HCT116 (cell line): ENCODE measurements around the gene ST6GAL2. TPM values are rescaled to one million over a fixed set of nuclear protein-coding genes. Genes with fewer than 3 reads are reported as not detected.

Source experiments
- ATAC-seq: fragments of 200-7000 bp; cut with Tn5 transposase; 2 replicates; pipeline ENCODE4 v1.9.1; 2020; ENCODE audit warnings: mild to moderate bottlenecking, moderate library complexity
- BruUV-seq: library from RNA; stranded (reverse); fragments of 400-500 nt; replicated peaks from 2 replicates; lab custom pipeline; 2021; lab: Mats Ljungman, UMichigan
- CTCF ChIA-PET: fragments of 300-600 bp; sonication (Branson Sonifier 250); formaldehyde crosslinking; loops from one replicate; lab custom pipeline; 2021; ENCODE audit warnings: antibody characterized with exemption; lab: Charles Lee
- POLR2A ChIA-PET: fragments of 300-600, 350-600 bp; sonication (Branson Sonifier 250); formaldehyde crosslinking; loops from one replicate; lab custom pipeline; 2021; ENCODE audit warnings: antibody characterized with exemption; lab: Charles Lee
- RAD21 ChIA-PET, 2 experiments: fragments of 300-600 bp; sonication (Branson Sonifier 250); formaldehyde crosslinking; loops; one replicate each; lab custom pipeline; 2023; ENCODE audit warnings: low total read pairs in 2 of 2; ENCODE audit not compliant: uncharacterized antibody in 2 of 2, unreplicated experiment in 2 of 2, low non-redundant PET in 1 of 2; lab: Charles Lee
- DNase-seq: peaks from one replicate; pipeline ENCODE4 v3.0.0-alpha.2; 2010; ENCODE audit warnings: low read depth, low spot score
- H2AFZ ChIP-seq: fragments of 200-600 bp; shearing (Covaris generic), sonication (generic); 2 replicates; pipeline ENCODE4 v1.6.1; 2017; ENCODE audit warnings: low read depth, mixed run types, mixed read lengths, antibody characterized with exemption, low read length; ENCODE audit not compliant: poor library complexity, severe bottlenecking
- H3K27ac ChIP-seq: 2 replicates; pipeline ENCODE4 v1.5.1; 2012; ENCODE audit warnings: low read depth, low read length
- H3K27me3 ChIP-seq: fragments of 200-600 bp; sonication (generic); 2 replicates; pipeline ENCODE4 v1.6.1; 2016; ENCODE audit warnings: mixed run types, low read length, mixed read lengths; ENCODE audit not compliant: insufficient read depth
- H3K36me3 ChIP-seq, 2 experiments: fragments of 200-500 bp in 1 of 2; fragments of 200-600 bp in 1 of 2; sonication (Bioruptor generic) in 1 of 2; sonication (generic) in 1 of 2; 2 replicates each; pipeline versions ENCODE4 v1.5.1 to v1.6.1; 2014 to 2016; ENCODE audit warnings: low read length in 2 of 2, inconsistent platforms in 1 of 2, mixed read lengths in 1 of 2, mixed run types in 1 of 2; ENCODE audit not compliant: insufficient read depth in 2 of 2, control insufficient read depth in 1 of 2
- H3K4me1 ChIP-seq, 2 experiments: fragments of 200-600 bp in 1 of 2; sonication (generic) in 1 of 2; 2 replicates each; pipeline versions ENCODE4 v1.5.1 to v1.6.1; 2012 to 2017; ENCODE audit warnings: low read length in 2 of 2, inconsistent platforms in 1 of 2, mild to moderate bottlenecking in 1 of 2, mixed read lengths in 1 of 2, mixed run types in 1 of 2, moderate library complexity in 1 of 2; ENCODE audit not compliant: insufficient read depth in 2 of 2, control insufficient read depth in 1 of 2
- H3K4me2 ChIP-seq: fragments of 200-600 bp; sonication (generic); 2 replicates; pipeline ENCODE4 v1.6.1; 2017; ENCODE audit warnings: mixed run types, low read length, mixed read lengths
- H3K4me3 ChIP-seq, 2 experiments: fragments of 200-600 bp in 1 of 2; sonication (generic) in 1 of 2; replicated peaks in 1 of 2; 2 replicates each; pipeline ENCODE4 v1.5.1; 2011 to 2016; ENCODE audit warnings: low read length in 2 of 2, control low read depth in 1 of 2, low read depth in 1 of 2, mild to moderate bottlenecking in 1 of 2, mixed read lengths in 1 of 2, mixed run types in 1 of 2
- H3K79me2 ChIP-seq: fragments of 200-600 bp; sonication (generic); 2 replicates; pipeline ENCODE4 v1.6.1; 2017; ENCODE audit warnings: mild to moderate bottlenecking, mixed run types, low read length, moderate library complexity, mixed read lengths; ENCODE audit not compliant: insufficient read depth
- H3K9ac ChIP-seq: fragments of 200-600 bp; sonication (generic); 2 replicates; pipeline ENCODE4 v1.6.1; 2016; ENCODE audit warnings: low read length, mixed read lengths
- H3K9me2 ChIP-seq: fragments of 200-600 bp; sonication (generic), shearing (Covaris generic); 2 replicates; pipeline ENCODE4 v1.6.1; 2017; ENCODE audit warnings: mixed run types, mild to moderate bottlenecking, moderate library complexity; ENCODE audit not compliant: insufficient read depth
- H3K9me3 ChIP-seq, 2 experiments: fragments of 200-500 bp in 1 of 2; fragments of 200-600 bp in 1 of 2; sonication (Bioruptor generic) in 1 of 2; sonication (generic) in 1 of 2; 2 replicates each; pipeline ENCODE4 v1.6.1; 2014 to 2017; ENCODE audit warnings: low read length in 2 of 2, mixed read lengths in 2 of 2, inconsistent platforms in 1 of 2, low read depth in 1 of 2, mild to moderate bottlenecking in 1 of 2, mixed run types in 1 of 2, moderate library complexity in 1 of 2; ENCODE audit not compliant: control insufficient read depth in 1 of 2, insufficient read depth in 1 of 2
- H4K20me1 ChIP-seq: fragments of 200-600 bp; sonication (generic), shearing (Covaris generic); 2 replicates; pipeline ENCODE4 v1.6.1; 2017; ENCODE audit warnings: mixed run types, mild to moderate bottlenecking, moderate library complexity; ENCODE audit not compliant: insufficient read depth
- CBX3 ChIP-seq: IDR thresholded peaks from 2 replicates; pipeline ENCODE4 v1.6.1; 2012; ENCODE audit warnings: low read depth
- CEBPB ChIP-seq: IDR thresholded peaks from 2 replicates; pipeline ENCODE4 v1.6.1; 2012; ENCODE audit warnings: low read depth
- ELF1 ChIP-seq: IDR thresholded peaks from 2 replicates; pipeline ENCODE4 v1.6.1; 2012; ENCODE audit warnings: low read depth, borderline replicate concordance
- EZH2 ChIP-seq: fragments of 200-600 bp; sonication (generic); IDR thresholded peaks from 2 replicates; pipeline ENCODE4 v1.6.1; 2017; ENCODE audit warnings: antibody characterized with exemption, mixed run types
- EZH2phosphoT487 ChIP-seq: fragments of 200-600 bp; IDR thresholded peaks from 2 replicates; pipeline ENCODE4 v1.6.1; 2018; ENCODE audit warnings: antibody characterized with exemption, borderline replicate concordance
- JUND ChIP-seq: IDR thresholded peaks from 2 replicates; pipeline ENCODE4 v1.6.1; 2012
- POLR2A ChIP-seq: IDR thresholded peaks from 2 replicates; pipeline ENCODE4 v1.7.0; 2011; ENCODE audit warnings: borderline replicate concordance; ENCODE audit not compliant: insufficient read depth, insufficient read length; ENCODE audit errors: extremely low read depth
- POLR2AphosphoS5 ChIP-seq: IDR thresholded peaks from 2 replicates; pipeline ENCODE4 v1.6.1; 2011; ENCODE audit warnings: mild to moderate bottlenecking, low read depth, low read length, moderate library complexity
- RAD21 ChIP-seq: IDR thresholded peaks from 2 replicates; pipeline ENCODE4 v1.6.1; 2012; ENCODE audit warnings: low read depth, mild to moderate bottlenecking
- REST ChIP-seq: IDR thresholded peaks from 2 replicates; pipeline ENCODE4 v1.6.1; 2012; ENCODE audit warnings: low read depth
- SIN3A ChIP-seq: IDR thresholded peaks from 2 replicates; pipeline ENCODE4 v1.6.1; 2012; ENCODE audit warnings: low read depth
- SP1 ChIP-seq: IDR thresholded peaks from 2 replicates; pipeline ENCODE4 v1.6.1; 2012; ENCODE audit warnings: low read depth
- TCF7L2 ChIP-seq: IDR thresholded peaks from 2 replicates; pipeline ENCODE4 v1.7.0; 2011; ENCODE audit warnings: borderline replicate concordance, inconsistent platforms; ENCODE audit not compliant: insufficient read depth, insufficient read length; ENCODE audit errors: extremely low read depth
- YY1 ChIP-seq: IDR thresholded peaks from 2 replicates; pipeline ENCODE4 v1.6.1; 2011; ENCODE audit warnings: low read length, low read depth, moderate library complexity, mild to moderate bottlenecking; ENCODE audit not compliant: insufficient replicate concordance; ENCODE audit errors: extremely low read depth
- ZFX ChIP-seq: fragments of 450-650 bp; IDR thresholded peaks from 2 replicates; pipeline ENCODE4 v1.6.1; 2017
- ZNF274 ChIP-seq: fragments of 200-500 bp; sonication (Bioruptor generic); IDR thresholded peaks from 2 replicates; pipeline ENCODE4 v1.6.1; 2014; ENCODE audit warnings: mild to moderate bottlenecking, low read depth, low read length, inconsistent platforms
- intact Hi-C: fragments of 100-400 bp; cut with micrococcal nuclease; formaldehyde crosslinking; loops from 2 replicates; pipeline ENCODE4 v1.10.0; 2022
- total RNA-seq: library from RNA; stranded (reverse); gene quantifications from one replicate; pipeline ENCODE4 v1.2.1, GENCODE V29; 2021; ENCODE audit not compliant: unreplicated experiment
- TF ChIP-seq, protein P1 (sequence below): IDR thresholded peaks from 2 replicates; pipeline ENCODE4 v1.6.1; 2011; ENCODE audit warnings: mild to moderate bottlenecking, low read length, moderate library complexity; ENCODE audit not compliant: insufficient replicate concordance; ENCODE audit errors: extremely low read depth
- TF ChIP-seq, protein P2 (sequence below), 3 experiments: fragments of 200-600 bp in 1 of 3; sonication (generic) in 1 of 3; IDR thresholded peaks in 2 of 3; conservative IDR thresholded peaks in 1 of 3; 2 replicates each; pipeline ENCODE4 v1.5.1; 2012 to 2017; ENCODE audit warnings: low read depth in 2 of 3, low read length in 2 of 3, antibody characterized with exemption in 1 of 3, borderline replicate concordance in 1 of 3, control low read depth in 1 of 3, mild to moderate bottlenecking in 1 of 3, mixed read lengths in 1 of 3, mixed run types in 1 of 3, moderate library complexity in 1 of 3; ENCODE audit not compliant: insufficient read depth in 1 of 3
- TF ChIP-seq, protein P3 (sequence below): IDR thresholded peaks from 2 replicates; pipeline ENCODE4 v1.6.1; 2012
- TF ChIP-seq, protein P4 (sequence below): IDR thresholded peaks from 2 replicates; pipeline ENCODE4 v1.6.1; 2012

Gene ST6GAL2
- total RNA-seq, 1 experiment from 2014 or later = not detected

- no peaks in the 10 kb centered on the region for H4K20me1 ChIP-seq
- POLR2A ChIA-PET = no interaction called here
- RAD21 ChIA-PET = no interaction called here
Measured at GRCh38 chr2:106843910-106844250, 42.1 kb downstream of the ST6GAL2 start.

More at GRCh38 chr2:106843910-106844250, 42.1 kb downstream of the ST6GAL2 start:
- no peaks in the 10 kb centered on the region for H3K9me2 ChIP-seq
- no peaks in the 10 kb centered on the region for H3K4me1 ChIP-seq
- BruUV-seq = no TSS peak
- H3K27me3 ChIP-seq = no peaks in the 10 kb centered on the region
- CTCF ChIA-PET = no interaction called here
- H3K9me3 ChIP-seq = peaks cover 0 to 6% of the 10 kb centered on the region in 2 experiments; a peak in 1 of 4 replicates
- H3K36me3 ChIP-seq = no peaks in the 10 kb centered on the region
- no peak overlapping the region for H3K9ac ChIP-seq
- no peak overlapping the region for H3K27ac ChIP-seq
- ATAC-seq (no peak), DNase-seq (no peak)
- H3K4me3 ChIP-seq = no peak overlapping the region
- H3K79me2 ChIP-seq = no peaks in the 10 kb centered on the region
- intact Hi-C loops = no loop called here
- no peak overlapping the region for H3K4me2 ChIP-seq
- H2AFZ ChIP-seq = no peak overlapping the region
- TF ChIP-seq YY1 (no peak), ZNF274 (no peak), JUND (no peak), TCF7L2 (no peak), CEBPB (no peak), EZH2 (no peak), REST (no peak), CBX3 (no peak), POLR2A (no peak), ZFX (no peak), SP1 (no peak), POLR2AphosphoS5 (no peak), ELF1 (no peak), SIN3A (no peak), EZH2phosphoT487 (no peak), RAD21 (no peak)
- TF ChIP-seq, protein P1, sequence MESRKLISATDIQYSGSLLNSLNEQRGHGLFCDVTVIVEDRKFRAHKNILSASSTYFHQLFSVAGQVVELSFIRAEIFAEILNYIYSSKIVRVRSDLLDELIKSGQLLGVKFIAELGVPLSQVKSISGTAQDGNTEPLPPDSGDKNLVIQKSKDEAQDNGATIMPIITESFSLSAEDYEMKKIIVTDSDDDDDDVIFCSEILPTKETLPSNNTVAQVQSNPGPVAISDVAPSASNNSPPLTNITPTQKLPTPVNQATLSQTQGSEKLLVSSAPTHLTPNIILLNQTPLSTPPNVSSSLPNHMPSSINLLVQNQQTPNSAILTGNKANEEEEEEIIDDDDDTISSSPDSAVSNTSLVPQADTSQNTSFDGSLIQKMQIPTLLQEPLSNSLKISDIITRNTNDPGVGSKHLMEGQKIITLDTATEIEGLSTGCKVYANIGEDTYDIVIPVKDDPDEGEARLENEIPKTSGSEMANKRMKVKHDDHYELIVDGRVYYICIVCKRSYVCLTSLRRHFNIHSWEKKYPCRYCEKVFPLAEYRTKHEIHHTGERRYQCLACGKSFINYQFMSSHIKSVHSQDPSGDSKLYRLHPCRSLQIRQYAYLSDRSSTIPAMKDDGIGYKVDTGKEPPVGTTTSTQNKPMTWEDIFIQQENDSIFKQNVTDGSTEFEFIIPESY = no peak
- TF ChIP-seq, protein P2, sequence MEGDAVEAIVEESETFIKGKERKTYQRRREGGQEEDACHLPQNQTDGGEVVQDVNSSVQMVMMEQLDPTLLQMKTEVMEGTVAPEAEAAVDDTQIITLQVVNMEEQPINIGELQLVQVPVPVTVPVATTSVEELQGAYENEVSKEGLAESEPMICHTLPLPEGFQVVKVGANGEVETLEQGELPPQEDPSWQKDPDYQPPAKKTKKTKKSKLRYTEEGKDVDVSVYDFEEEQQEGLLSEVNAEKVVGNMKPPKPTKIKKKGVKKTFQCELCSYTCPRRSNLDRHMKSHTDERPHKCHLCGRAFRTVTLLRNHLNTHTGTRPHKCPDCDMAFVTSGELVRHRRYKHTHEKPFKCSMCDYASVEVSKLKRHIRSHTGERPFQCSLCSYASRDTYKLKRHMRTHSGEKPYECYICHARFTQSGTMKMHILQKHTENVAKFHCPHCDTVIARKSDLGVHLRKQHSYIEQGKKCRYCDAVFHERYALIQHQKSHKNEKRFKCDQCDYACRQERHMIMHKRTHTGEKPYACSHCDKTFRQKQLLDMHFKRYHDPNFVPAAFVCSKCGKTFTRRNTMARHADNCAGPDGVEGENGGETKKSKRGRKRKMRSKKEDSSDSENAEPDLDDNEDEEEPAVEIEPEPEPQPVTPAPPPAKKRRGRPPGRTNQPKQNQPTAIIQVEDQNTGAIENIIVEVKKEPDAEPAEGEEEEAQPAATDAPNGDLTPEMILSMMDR (IDR thresholded peaks at IDR 0.05 in 2 of 3, conservative IDR thresholded peaks at IDR 0.05 in 1 of 3; ENCODE audit: borderline replicate concordance in 1 of 3, insufficient read depth in 1 of 3, low read depth in 2 of 3, low read length in 2 of 3) = no peak
- TF ChIP-seq, protein P3, sequence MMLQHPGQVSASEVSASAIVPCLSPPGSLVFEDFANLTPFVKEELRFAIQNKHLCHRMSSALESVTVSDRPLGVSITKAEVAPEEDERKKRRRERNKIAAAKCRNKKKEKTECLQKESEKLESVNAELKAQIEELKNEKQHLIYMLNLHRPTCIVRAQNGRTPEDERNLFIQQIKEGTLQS = no peak
- TF ChIP-seq, protein P4, sequence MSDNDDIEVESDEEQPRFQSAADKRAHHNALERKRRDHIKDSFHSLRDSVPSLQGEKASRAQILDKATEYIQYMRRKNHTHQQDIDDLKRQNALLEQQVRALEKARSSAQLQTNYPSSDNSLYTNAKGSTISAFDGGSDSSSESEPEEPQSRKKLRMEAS = no peak
